OCI-LY1 (cell line): ENCODE results near the gene MAP4K4.
A peak's percentile ranks its signal among the peaks of the same experiment; 100 is the strongest.

ENCODE experiments used
- H2AFZ ChIP-seq: fragments of 200-600 bp; sonication (generic), shearing (Covaris generic); 2 replicates; pipeline ENCODE4 v1.6.0; 2014; ENCODE audit warnings: antibody characterized with exemption, mild to moderate bottlenecking, low read length
- H3F3A ChIP-seq: fragments of 200-600 bp; sonication (generic), shearing (Covaris generic); 2 replicates; pipeline ENCODE4 v1.6.0; 2014; ENCODE audit warnings: mild to moderate bottlenecking, antibody characterized with exemption, low read length, moderate library complexity; ENCODE audit not compliant: insufficient read depth
- H3K27ac ChIP-seq: fragments of 200-600 bp; sonication (generic); 2 replicates; pipeline ENCODE4 v1.5.1; 2014; ENCODE audit warnings: low read length, mixed run types, mild to moderate bottlenecking, low read depth; ENCODE audit not compliant: poor library complexity, severe bottlenecking
- H3K27me3 ChIP-seq: fragments of 200-600 bp; sonication (generic); 2 replicates; pipeline ENCODE4 v1.6.0; 2014; ENCODE audit warnings: antibody characterized with exemption, mild to moderate bottlenecking, low read length, moderate library complexity; ENCODE audit not compliant: insufficient read depth
- H3K36me3 ChIP-seq: fragments of 200-600 bp; sonication (generic); 2 replicates; pipeline ENCODE4 v1.6.1; 2014; ENCODE audit warnings: mild to moderate bottlenecking, antibody characterized with exemption, low read length, moderate library complexity, mixed read lengths; ENCODE audit not compliant: insufficient read depth
- H3K4me1 ChIP-seq: fragments of 200-600 bp; sonication (generic); 2 replicates; pipeline ENCODE4 v1.5.1; 2014; ENCODE audit warnings: mild to moderate bottlenecking, low read length, moderate library complexity; ENCODE audit not compliant: insufficient read depth, severe bottlenecking
- H3K4me2 ChIP-seq: fragments of 200-600 bp; sonication (generic), shearing (Covaris generic); 2 replicates; pipeline ENCODE4 v1.6.1; 2014; ENCODE audit warnings: low read length
- H3K4me3 ChIP-seq: fragments of 200-600 bp; sonication (generic); 2 replicates; pipeline ENCODE4 v1.5.1; 2014; ENCODE audit warnings: low read length, low read depth, mild to moderate bottlenecking, mixed read lengths; ENCODE audit not compliant: poor library complexity, severe bottlenecking
- H3K79me2 ChIP-seq: fragments of 200-600 bp; shearing (Covaris generic); 2 replicates; pipeline ENCODE4 v1.6.1; 2016; ENCODE audit warnings: mixed run types, low read length, mixed read lengths; ENCODE audit not compliant: insufficient read depth
- H3K9ac ChIP-seq: fragments of 200-600 bp; sonication (generic), shearing (Covaris generic); 2 replicates; pipeline ENCODE4 v1.6.1; 2014; ENCODE audit warnings: mild to moderate bottlenecking, low read length, mixed read lengths
- H3K9me2 ChIP-seq: fragments of 200-600 bp; sonication (generic), shearing (Covaris generic); 2 replicates; pipeline ENCODE4 v1.6.1; 2014; ENCODE audit warnings: low read depth, mild to moderate bottlenecking, low read length, mixed read lengths
- H3K9me3 ChIP-seq: fragments of 200-600 bp; shearing (Covaris generic); 2 replicates; pipeline ENCODE4 v1.6.1; 2014; ENCODE audit warnings: low read length, mixed read lengths
- H4K20me1 ChIP-seq: fragments of 200-600 bp; sonication (generic), shearing (Covaris generic); 2 replicates; pipeline ENCODE4 v1.6.0; 2016; ENCODE audit warnings: mild to moderate bottlenecking, low read length; ENCODE audit not compliant: insufficient read depth
- CTCF ChIP-seq: fragments of 200-600 bp; sonication (generic), shearing (Covaris generic); IDR thresholded peaks from 2 replicates; pipeline ENCODE4 v1.5.1; 2017; ENCODE audit warnings: mild to moderate bottlenecking, antibody characterized with exemption, low read length, moderate library complexity, mixed read lengths
- EZH2 ChIP-seq: fragments of 200-600 bp; sonication (generic), shearing (Covaris generic); IDR thresholded peaks from 2 replicates; pipeline ENCODE4 v1.8.0; 2017; ENCODE audit warnings: borderline replicate concordance, mixed run types, mild to moderate bottlenecking, antibody characterized with exemption, low read length, moderate library complexity, mixed read lengths

MAP4K4 gene

GRCh38 chr2:101699755-101700461 lies 2.4 kb downstream of the MAP4K4 start:
- H3K4me3 ChIP-seq: peak overlapping the region; percentile 69
- H3K4me1 ChIP-seq: peaks cover 43% of the 10 kb centered on the region
- peak overlapping the region; percentile 69 for H3K9ac ChIP-seq
- peaks cover 42% of the 10 kb centered on the region for H3K79me2 ChIP-seq
- H4K20me1 ChIP-seq: no peaks in the 10 kb centered on the region
- H3K4me2 ChIP-seq: peak overlapping the region; percentile 64
- no peaks in the 10 kb centered on the region for H3F3A ChIP-seq
- H3K9me3 ChIP-seq: no peaks in the 10 kb centered on the region
- H3K36me3 ChIP-seq: peaks cover 13% of the 10 kb centered on the region; the same call in 1 of the 2 replicates
- no peak overlapping the region for H2AFZ ChIP-seq
- no peak for TF ChIP-seq CTCF
- TF ChIP-seq EZH2: no peak
- peak overlapping the region; percentile 96 for H3K27ac ChIP-seq
- H3K27me3 ChIP-seq: 0 out of 2 replicates have a peak, but pooled peaks cover 5% of the 10 kb centered on the region
- H3K9me2 ChIP-seq: no peaks in the 10 kb centered on the region

GRCh38 chr2:101704046-101704466 lies 6.5 kb downstream of the MAP4K4 start:
- no peaks in the 10 kb centered on the region for H3F3A ChIP-seq
- peak overlapping the region; percentile 96 for H3K27ac ChIP-seq
- peak overlapping the region; percentile 52 for H3K9ac ChIP-seq
- H3K4me3 ChIP-seq: no peak overlapping the region
- no peak for TF ChIP-seq CTCF
- TF ChIP-seq EZH2: no peak
- H4K20me1 ChIP-seq: no peaks in the 10 kb centered on the region
- no peak overlapping the region for H2AFZ ChIP-seq
- H3K9me2 ChIP-seq: no peaks in the 10 kb centered on the region
- H3K27me3 ChIP-seq: no peaks in the 10 kb centered on the region
- H3K36me3 ChIP-seq: peaks cover 13% of the 10 kb centered on the region; the same call in 1 of the 2 replicates
- peaks cover 73% of the 10 kb centered on the region for H3K4me1 ChIP-seq
- peak overlapping the region; percentile 31; the same call in 1 of the 2 replicates for H3K4me2 ChIP-seq
- peaks cover 72% of the 10 kb centered on the region for H3K79me2 ChIP-seq
- H3K9me3 ChIP-seq: no peaks in the 10 kb centered on the region

GRCh38 chr2:101704816-101705578 lies 7.5 kb downstream of the MAP4K4 start:
- H3K79me2 ChIP-seq: peaks cover 72% of the 10 kb centered on the region
- H3K4me3 ChIP-seq: peak overlapping the region; percentile 33
- H2AFZ ChIP-seq: no peak overlapping the region
- no peaks in the 10 kb centered on the region for H3K9me3 ChIP-seq
- H4K20me1 ChIP-seq: no peaks in the 10 kb centered on the region
- peaks cover 82% of the 10 kb centered on the region for H3K4me1 ChIP-seq
- no peaks in the 10 kb centered on the region for H3K27me3 ChIP-seq
- H3K36me3 ChIP-seq: 0 out of 2 replicates have a peak, but pooled peaks cover 7% of the 10 kb centered on the region
- H3K9me2 ChIP-seq: no peaks in the 10 kb centered on the region
- H3K9ac ChIP-seq: peak overlapping the region; percentile 54
- peak overlapping the region; percentile 54 for H3K4me2 ChIP-seq
- no peak for TF ChIP-seq EZH2
- no peak for TF ChIP-seq CTCF
- peak overlapping the region; percentile 96 for H3K27ac ChIP-seq
- no peaks in the 10 kb centered on the region for H3F3A ChIP-seq
